HepG2 (cell line): ENCODE results near the gene KLHDC8B. TPM values are rescaled to one million over a fixed set of nuclear protein-coding genes. Genes with fewer than 3 reads are reported as not detected.
"Not testable (repeated sequence)": the region's sequence is repeated elsewhere in the genome, so short reads cannot be mapped to it uniquely, and the experiment has no call there.

Source experiments
- ATAC-seq: fragments of 200-7000 bp; cut with Tn5 transposase; 3 replicates; pipeline ENCODE4 v1.9.1; 2020; ENCODE audit warnings: mild to moderate bottlenecking, moderate library complexity
- BruUV-seq: library from RNA; stranded (reverse); fragments of 400-500 nt; replicated peaks from 2 replicates; lab custom pipeline; 2021; lab: Mats Ljungman, UMichigan
- CTCF ChIA-PET: fragments of 300-600 bp; formaldehyde crosslinking; extraction: SDS; loops from one replicate; lab custom pipeline; 2021; ENCODE audit warnings: low total read pairs, inconsistent platforms, low intra/inter-chr PET ratio; lab: Yijun Ruan, JAX
- POLR2A ChIA-PET: fragments of 350-600 bp; sonication (Branson Sonifier 250); formaldehyde crosslinking; loops from one replicate; lab custom pipeline; 2020; ENCODE audit warnings: antibody characterized with exemption, inconsistent platforms; lab: Yijun Ruan, JAX
- DNase-seq: peaks from one replicate; pipeline ENCODE4 v3.0.0-alpha.2; 2015; ENCODE audit warnings: low spot score
- FAIRE-seq: peaks from 3 replicates; lab custom pipeline; 2011; peaks lifted over from hg19 to GRCh38; lab: Jason Lieb, UNC
- H2AFZ ChIP-seq: one replicate; pipeline ENCODE4 v1.6.1; 2011; ENCODE audit warnings: low read length, inconsistent platforms
- H3K27ac ChIP-seq: fragments of 300-600 bp; 3 replicates; pipeline ENCODE4 v1.8.0; 2011; ENCODE audit warnings: mixed run types, mild to moderate bottlenecking, mixed read lengths, low read length, inconsistent platforms; ENCODE audit not compliant: insufficient read depth; ENCODE audit errors: extremely low read length
- H3K27me3 ChIP-seq, 2 experiments: fragments of 200-600 bp in 1 of 2; 2 replicates in 1 of 2; 3 replicates in 1 of 2; pipeline versions ENCODE4 v1.6.0 to v1.8.0; 2011; ENCODE audit warnings: low read length in 2 of 2, mild to moderate bottlenecking in 2 of 2, moderate library complexity in 2 of 2, inconsistent platforms in 1 of 2; ENCODE audit not compliant: insufficient read depth in 2 of 2, control insufficient read depth in 1 of 2
- H3K36me3 ChIP-seq, 2 experiments: fragments of 200-600 bp in 1 of 2; replicated peaks in 1 of 2; 2 replicates in 1 of 2; 3 replicates in 1 of 2; pipeline versions ENCODE4 v1.5.1 to v1.8.0; 2011; ENCODE audit warnings: low read length in 2 of 2, inconsistent platforms in 1 of 2; ENCODE audit not compliant: insufficient read depth in 2 of 2, control insufficient read depth in 1 of 2
- H3K4me1 ChIP-seq: 2 replicates; pipeline ENCODE4 v1.5.1; 2012; ENCODE audit warnings: low read length, inconsistent platforms; ENCODE audit not compliant: insufficient read depth
- H3K4me2 ChIP-seq: 2 replicates; pipeline ENCODE4 v1.6.0; 2011; ENCODE audit warnings: low read depth, low read length, inconsistent platforms
- H3K4me3 ChIP-seq, 3 experiments: fragments of 200-600 bp in 1 of 3; sonication (generic), shearing (Covaris generic) in 1 of 3; replicated peaks in 1 of 3; 2 replicates each; pipeline ENCODE4 v1.5.1; 2011 to 2016; ENCODE audit warnings: low read length in 3 of 3, inconsistent platforms in 2 of 3, low read depth in 2 of 3, mild to moderate bottlenecking in 2 of 3, control low read depth in 1 of 3, mixed read lengths in 1 of 3; ENCODE audit not compliant: insufficient read depth in 1 of 3
- H3K79me2 ChIP-seq: one replicate; pipeline ENCODE4 v1.6.1; 2011; ENCODE audit warnings: low read length, inconsistent platforms; ENCODE audit not compliant: insufficient read depth
- H3K9ac ChIP-seq: 2 replicates; pipeline ENCODE4 v1.6.0; 2011; ENCODE audit warnings: mild to moderate bottlenecking, low read depth, low read length, inconsistent platforms; ENCODE audit not compliant: insufficient read depth
- H3K9me3 ChIP-seq: 2 replicates; pipeline ENCODE4 v1.5.1; 2012; ENCODE audit warnings: mild to moderate bottlenecking, low read length
- H4K20me1 ChIP-seq: 2 replicates; pipeline ENCODE4 v1.6.0; 2011; ENCODE audit warnings: inconsistent platforms, mild to moderate bottlenecking, low read length, moderate library complexity; ENCODE audit not compliant: insufficient read depth
- AGO1 ChIP-seq: fragments of 200-400 bp; formaldehyde crosslinking; IDR thresholded peaks from 2 replicates; pipeline ENCODE4 v1.6.1; 2017; ENCODE audit warnings: mild to moderate bottlenecking, low read depth, low read length, moderate library complexity; ENCODE audit not compliant: poor library complexity, severe bottlenecking
- HDAC1 ChIP-seq: sonication (generic); formaldehyde crosslinking; IDR thresholded peaks from 2 replicates; pipeline ENCODE4 v1.5.1; 2020; ENCODE audit warnings: mild to moderate bottlenecking, missing genetic modification reagents
- NPAS2 ChIP-seq: sonication (generic); formaldehyde crosslinking; IDR thresholded peaks from 2 replicates; pipeline ENCODE4 v1.8.0; 2022; ENCODE audit warnings: mild to moderate bottlenecking, missing genetic modification reagents, borderline replicate concordance
- PHF21A ChIP-seq: sonication (generic); formaldehyde crosslinking; IDR thresholded peaks from 2 replicates; pipeline ENCODE4 v1.5.0; 2020; ENCODE audit warnings: mild to moderate bottlenecking, missing genetic modification reagents
- ZNF687 ChIP-seq: sonication (generic); formaldehyde crosslinking; IDR thresholded peaks from 2 replicates; pipeline ENCODE4 v1.5.1; 2020; ENCODE audit warnings: mild to moderate bottlenecking, missing genetic modification reagents, moderate library complexity
- WGBS: methylation state at CpG from one replicate; pipeline ENCODE4 v1.1.6; 2017; ENCODE audit warnings: low lambda C conversion rate; 5-methylcytosine and 5-hydroxymethylcytosine counted together
- in situ Hi-C: cut with HindIII; loops from 2 replicates; pipeline ENCODE4 v1.10.0; 2017; ENCODE audit warnings: low pct_unique_long_range_greater_than_20kb; ENCODE audit not compliant: extremely low pct_ligation_motif_present
- intact Hi-C: fragments of 100-400 bp; cut with micrococcal nuclease; formaldehyde crosslinking; loops from one replicate; pipeline ENCODE4 v1.10.0; 2022; ENCODE audit not compliant: unreplicated experiment
- polyA plus RNA-seq, 8 experiments: library from polyadenylated mRNA; depleted of rRNA in 3 of 8; stranded (reverse) in 7 of 8; unstranded in 1 of 8; fragments of >200 nt; fragmentation: Illumina TruSeq in 4 of 8; extraction: Trizol in 4 of 8; gene quantifications; 2 replicates each; pipeline versions ENCODE4 v1.2.1 to v1.2.3, GENCODE V29; 2011 to 2016; ENCODE audit warnings: low read depth in 4 of 8, missing spikeins in 1 of 8, mixed read lengths in 1 of 8; ENCODE audit not compliant: insufficient read depth in 1 of 8
- total RNA-seq, 5 experiments: library from RNA; depleted of rRNA; stranded (reverse); fragments of >200 nt; fragmentation: Illumina TruSeq; extraction: Trizol; gene quantifications; 2 replicates each; pipeline ENCODE4 v1.2.3, GENCODE V29; 2016; ENCODE audit warnings: low read depth in 1 of 5
- TF ChIP-seq, protein P1 (sequence below): sonication (generic); formaldehyde crosslinking; IDR thresholded peaks from 2 replicates; pipeline ENCODE4 v1.5.0; 2020; ENCODE audit warnings: mild to moderate bottlenecking, missing genetic modification reagents, borderline replicate concordance

Gene KLHDC8B
- total and polyA plus RNA-seq, 2 of the 13 experiments (the other 11 are each of a cell fraction or from before 2014, with no cell fraction given) = 17.2 to 17.8 TPM

GRCh38 chr3:49217108-49217507, 45.7 kb downstream of the KLHDC8B start:
- intact Hi-C loops, CTCF ChIA-PET, H3K79me2 ChIP-seq, H4K20me1 ChIP-seq, H3K4me2 ChIP-seq, in situ Hi-C loops, H3K27ac ChIP-seq, DNase-seq, H3K36me3 ChIP-seq, POLR2A ChIA-PET, H3K9me3 ChIP-seq, H3K9ac ChIP-seq, H3K27me3 ChIP-seq, H2AFZ ChIP-seq, H3K4me3 ChIP-seq, BruUV-seq, ATAC-seq, FAIRE-seq: not testable (repeated sequence)
- H3K4me1 ChIP-seq = peaks cover 17% of the 10 kb centered on the region

DNA sequence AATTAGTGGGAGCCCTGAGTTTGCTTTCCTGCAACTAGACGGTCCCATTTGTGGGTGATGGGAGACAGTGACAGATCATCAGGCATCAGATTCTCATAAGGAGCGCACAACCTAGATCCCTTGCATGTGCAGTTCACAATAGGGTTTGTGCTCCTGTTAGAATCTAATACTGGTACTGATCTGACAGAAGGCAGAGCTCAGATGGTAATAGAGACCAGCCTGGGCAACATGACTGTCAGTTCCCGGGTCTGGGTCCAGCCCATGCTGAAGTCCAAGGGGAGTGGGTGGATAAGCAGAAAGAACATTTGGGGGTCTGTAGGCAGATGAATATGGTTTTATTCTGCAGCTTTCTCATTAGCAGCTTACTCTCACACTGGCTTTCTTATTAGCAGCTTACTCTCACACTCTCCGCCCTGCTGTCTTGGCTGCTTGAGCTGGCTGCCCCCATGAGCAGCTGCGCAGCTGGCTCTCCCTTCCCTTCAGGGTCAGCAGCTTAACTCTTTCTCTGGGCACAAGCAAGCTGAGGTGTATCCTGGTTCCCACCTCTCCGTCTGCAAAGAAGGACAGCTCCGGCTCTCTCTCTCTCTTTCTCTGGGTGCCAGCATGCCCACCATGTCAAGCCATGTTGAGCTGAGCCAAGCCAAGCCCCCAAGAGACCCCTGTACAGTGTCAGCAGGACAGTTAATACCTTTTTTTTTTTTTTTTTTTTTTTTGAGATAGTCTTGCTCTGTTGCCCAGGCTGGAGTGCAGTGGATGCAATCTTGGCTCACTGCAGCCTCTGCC, 46.5 kb downstream of the KLHDC8B start:
- DNase-seq = no peak
- no peak for FAIRE-seq
- no peaks in the 10 kb centered on the region for H3K79me2 ChIP-seq
- TF ChIP-seq, protein P1, sequence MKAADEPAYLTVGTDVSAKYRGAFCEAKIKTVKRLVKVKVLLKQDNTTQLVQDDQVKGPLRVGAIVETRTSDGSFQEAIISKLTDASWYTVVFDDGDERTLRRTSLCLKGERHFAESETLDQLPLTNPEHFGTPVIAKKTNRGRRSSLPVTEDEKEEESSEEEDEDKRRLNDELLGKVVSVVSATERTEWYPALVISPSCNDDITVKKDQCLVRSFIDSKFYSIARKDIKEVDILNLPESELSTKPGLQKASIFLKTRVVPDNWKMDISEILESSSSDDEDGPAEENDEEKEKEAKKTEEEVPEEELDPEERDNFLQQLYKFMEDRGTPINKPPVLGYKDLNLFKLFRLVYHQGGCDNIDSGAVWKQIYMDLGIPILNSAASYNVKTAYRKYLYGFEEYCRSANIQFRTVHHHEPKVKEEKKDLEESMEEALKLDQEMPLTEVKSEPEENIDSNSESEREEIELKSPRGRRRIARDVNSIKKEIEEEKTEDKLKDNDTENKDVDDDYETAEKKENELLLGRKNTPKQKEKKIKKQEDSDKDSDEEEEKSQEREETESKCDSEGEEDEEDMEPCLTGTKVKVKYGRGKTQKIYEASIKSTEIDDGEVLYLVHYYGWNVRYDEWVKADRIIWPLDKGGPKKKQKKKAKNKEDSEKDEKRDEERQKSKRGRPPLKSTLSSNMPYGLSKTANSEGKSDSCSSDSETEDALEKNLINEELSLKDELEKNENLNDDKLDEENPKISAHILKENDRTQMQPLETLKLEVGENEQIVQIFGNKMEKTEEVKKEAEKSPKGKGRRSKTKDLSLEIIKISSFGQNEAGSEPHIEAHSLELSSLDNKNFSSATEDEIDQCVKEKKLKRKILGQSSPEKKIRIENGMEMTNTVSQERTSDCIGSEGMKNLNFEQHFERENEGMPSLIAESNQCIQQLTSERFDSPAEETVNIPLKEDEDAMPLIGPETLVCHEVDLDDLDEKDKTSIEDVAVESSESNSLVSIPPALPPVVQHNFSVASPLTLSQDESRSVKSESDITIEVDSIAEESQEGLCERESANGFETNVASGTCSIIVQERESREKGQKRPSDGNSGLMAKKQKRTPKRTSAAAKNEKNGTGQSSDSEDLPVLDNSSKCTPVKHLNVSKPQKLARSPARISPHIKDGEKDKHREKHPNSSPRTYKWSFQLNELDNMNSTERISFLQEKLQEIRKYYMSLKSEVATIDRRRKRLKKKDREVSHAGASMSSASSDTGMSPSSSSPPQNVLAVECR (CRISPR knock-in tag) = 0 out of 2 replicates have a peak, but pooled peaks have one; percentile 3
- TF ChIP-seq ZNF687 (CRISPR knock-in tag) (0 out of 2 replicates have a peak, but pooled peaks have one; percentile 9), AGO1 (no peak), HDAC1 (CRISPR knock-in tag) (0 out of 2 replicates have a peak, but pooled peaks have one; percentile 8), PHF21A (CRISPR knock-in tag) (no peak), NPAS2 (CRISPR knock-in tag) (0 out of 2 replicates have a peak, but pooled peaks have one; percentile 16)
- H3K4me2 ChIP-seq = peak overlapping the region; percentile 29; the same call in 1 of the 2 replicates
- H4K20me1 ChIP-seq = no peaks in the 10 kb centered on the region
- no peaks in the 10 kb centered on the region for H3K27me3 ChIP-seq
- ChIA-PET POLR2A (interaction anchor here (1.6 kb wide), 1 partner anchor 21 kb away, joined by 5 read pairs; no protein-coding TSS in a partner anchor), CTCF (no interaction called here)
- no peak overlapping the region for H3K9ac ChIP-seq
- BruUV-seq = TSS peak; percentile 85
- in situ Hi-C loops (no loop called here), intact Hi-C loops (no loop called here)
- no peaks in the 10 kb centered on the region for H3K36me3 ChIP-seq
- H3K9me3 ChIP-seq = peaks cover 7% of the 10 kb centered on the region
- no peak overlapping the region for H3K4me3 ChIP-seq
- H2AFZ ChIP-seq = no peak overlapping the region
- WGBS = 90% methylated on average over 7 of the region's 7 CpGs
- ATAC-seq = peak; percentile 29; the same call in 1 of the 3 replicates
- H3K4me1 ChIP-seq = peaks cover 17% of the 10 kb centered on the region
- peak overlapping the region; percentile 51 for H3K27ac ChIP-seq
